Panc1 (cell line): ENCODE data around the gene C2orf76.

ENCODE experiments used
- POLR2AphosphoS5 ChIP-seq: IDR thresholded peaks from 2 replicates; pipeline ENCODE4 v1.6.1; 2012; ENCODE audit warnings: mild to moderate bottlenecking, low read depth, low read length, moderate library complexity
- TCF7L2 ChIP-seq: IDR thresholded peaks from 2 replicates; pipeline ENCODE4 v1.6.1; 2011; ENCODE audit warnings: mild to moderate bottlenecking, low read depth, low read length, inconsistent platforms
- TF ChIP-seq, protein P1 (sequence below): fragments of 450-650 bp; IDR thresholded peaks from 2 replicates; pipeline ENCODE4 v1.5.1; 2017; ENCODE audit warnings: mild to moderate bottlenecking

DNA sequence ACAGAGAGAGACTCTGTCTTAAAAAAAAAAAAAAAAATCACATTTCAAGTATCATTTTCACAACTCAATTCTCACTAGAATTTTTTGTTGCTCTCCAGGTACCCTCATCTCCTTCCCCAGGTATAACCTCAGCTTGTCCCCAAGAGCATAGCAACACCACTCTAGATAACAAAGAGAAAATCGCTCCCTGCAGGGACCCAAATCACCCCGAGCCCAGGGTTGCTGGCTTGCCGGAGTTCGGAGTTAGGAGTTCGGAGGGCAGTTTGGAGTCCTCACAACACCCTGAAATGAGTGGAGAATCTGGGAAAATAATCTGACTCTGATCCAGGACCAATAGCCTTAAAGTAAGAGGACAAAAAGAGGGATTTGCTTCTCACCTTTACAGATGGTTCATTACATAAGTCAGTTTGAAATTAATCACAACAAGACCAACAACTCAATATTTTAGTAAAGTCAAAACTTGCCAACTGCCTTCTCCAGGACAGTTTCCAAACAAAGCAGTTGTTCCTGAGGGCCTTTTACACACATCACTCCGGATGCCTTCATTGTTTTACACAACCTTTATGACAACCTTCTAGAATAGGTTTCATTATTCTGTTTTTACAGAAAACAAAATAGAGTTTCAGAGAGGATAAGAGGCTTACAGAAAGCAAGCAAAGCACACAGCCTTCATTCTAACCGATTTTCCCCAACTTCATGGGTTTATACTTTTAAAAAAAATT, 59.1 kb downstream of the C2orf76 start:
- no peak for TF ChIP-seq TCF7L2
- TF ChIP-seq, protein P1, sequence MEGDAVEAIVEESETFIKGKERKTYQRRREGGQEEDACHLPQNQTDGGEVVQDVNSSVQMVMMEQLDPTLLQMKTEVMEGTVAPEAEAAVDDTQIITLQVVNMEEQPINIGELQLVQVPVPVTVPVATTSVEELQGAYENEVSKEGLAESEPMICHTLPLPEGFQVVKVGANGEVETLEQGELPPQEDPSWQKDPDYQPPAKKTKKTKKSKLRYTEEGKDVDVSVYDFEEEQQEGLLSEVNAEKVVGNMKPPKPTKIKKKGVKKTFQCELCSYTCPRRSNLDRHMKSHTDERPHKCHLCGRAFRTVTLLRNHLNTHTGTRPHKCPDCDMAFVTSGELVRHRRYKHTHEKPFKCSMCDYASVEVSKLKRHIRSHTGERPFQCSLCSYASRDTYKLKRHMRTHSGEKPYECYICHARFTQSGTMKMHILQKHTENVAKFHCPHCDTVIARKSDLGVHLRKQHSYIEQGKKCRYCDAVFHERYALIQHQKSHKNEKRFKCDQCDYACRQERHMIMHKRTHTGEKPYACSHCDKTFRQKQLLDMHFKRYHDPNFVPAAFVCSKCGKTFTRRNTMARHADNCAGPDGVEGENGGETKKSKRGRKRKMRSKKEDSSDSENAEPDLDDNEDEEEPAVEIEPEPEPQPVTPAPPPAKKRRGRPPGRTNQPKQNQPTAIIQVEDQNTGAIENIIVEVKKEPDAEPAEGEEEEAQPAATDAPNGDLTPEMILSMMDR, result no peak
- TF ChIP-seq POLR2AphosphoS5, result no peak
